Muscle of leg (tissue), 11 donors: ENCODE results near the gene RBBP8NL. TPM values are rescaled to one million over a fixed set of nuclear protein-coding genes. Genes with fewer than 3 reads are reported as not detected.
"Not testable (repeated sequence)": the region's sequence is repeated elsewhere in the genome, so short reads cannot be mapped to it uniquely, and the experiment has no call there.

Experiments used
- DNase-seq: peaks from one replicate; pipeline ENCODE4 v3.0.0; 2013
- H3K27ac ChIP-seq: one replicate; pipeline ENCODE4 v1.5.1; 2013; ENCODE audit warnings: mild to moderate bottlenecking, low read length, control low read depth
- H3K27me3 ChIP-seq: one replicate; pipeline ENCODE4 v1.6.1; 2013; ENCODE audit warnings: low read length; ENCODE audit not compliant: control insufficient read depth, insufficient read depth
- H3K36me3 ChIP-seq: one replicate; pipeline ENCODE4 v1.6.1; 2013; ENCODE audit warnings: low read length; ENCODE audit not compliant: control insufficient read depth, insufficient read depth
- H3K4me1 ChIP-seq: one replicate; pipeline ENCODE4 v1.6.1; 2013; ENCODE audit warnings: low read length; ENCODE audit not compliant: control insufficient read depth, insufficient read depth
- H3K4me3 ChIP-seq: one replicate; pipeline ENCODE4 v1.5.1; 2013; ENCODE audit warnings: low read length, control low read depth
- H3K9me3 ChIP-seq: replicated peaks from 2 replicates; pipeline ENCODE4 v1.6.1; 2013; ENCODE audit warnings: low read depth, low read length; ENCODE audit not compliant: control insufficient read depth
- WGBS: methylation state at CpG from one replicate; pipeline ENCODE4 v1.1.5; 2013; ENCODE audit warnings: missing lambda C conversion rate; ENCODE audit not compliant: insufficient coverage; 5-methylcytosine and 5-hydroxymethylcytosine counted together
- polyA plus RNA-seq, 8 donors: library from polyadenylated mRNA; unstranded; fragments of 120-200 nt; gene quantifications; one replicate each; pipeline versions ENCODE4 v1.2.1 to v1.2.3, GENCODE V29; 2013; ENCODE audit warnings: inconsistent platforms in 1 of 8, low replicate concordance in 1 of 8; ENCODE audit not compliant: insufficient read length in 8 of 8, insufficient read depth in 1 of 8
- total RNA-seq: library from RNA; stranded (reverse); fragments of 120-200 nt; gene quantifications from one replicate; pipeline ENCODE4 v1.2.4, GENCODE V29; 2013

Gene RBBP8NL
- total and polyA plus RNA-seq, 9 donors: 0.04 to 0.68 (median 0.11) TPM; not detected in 4

DNA sequence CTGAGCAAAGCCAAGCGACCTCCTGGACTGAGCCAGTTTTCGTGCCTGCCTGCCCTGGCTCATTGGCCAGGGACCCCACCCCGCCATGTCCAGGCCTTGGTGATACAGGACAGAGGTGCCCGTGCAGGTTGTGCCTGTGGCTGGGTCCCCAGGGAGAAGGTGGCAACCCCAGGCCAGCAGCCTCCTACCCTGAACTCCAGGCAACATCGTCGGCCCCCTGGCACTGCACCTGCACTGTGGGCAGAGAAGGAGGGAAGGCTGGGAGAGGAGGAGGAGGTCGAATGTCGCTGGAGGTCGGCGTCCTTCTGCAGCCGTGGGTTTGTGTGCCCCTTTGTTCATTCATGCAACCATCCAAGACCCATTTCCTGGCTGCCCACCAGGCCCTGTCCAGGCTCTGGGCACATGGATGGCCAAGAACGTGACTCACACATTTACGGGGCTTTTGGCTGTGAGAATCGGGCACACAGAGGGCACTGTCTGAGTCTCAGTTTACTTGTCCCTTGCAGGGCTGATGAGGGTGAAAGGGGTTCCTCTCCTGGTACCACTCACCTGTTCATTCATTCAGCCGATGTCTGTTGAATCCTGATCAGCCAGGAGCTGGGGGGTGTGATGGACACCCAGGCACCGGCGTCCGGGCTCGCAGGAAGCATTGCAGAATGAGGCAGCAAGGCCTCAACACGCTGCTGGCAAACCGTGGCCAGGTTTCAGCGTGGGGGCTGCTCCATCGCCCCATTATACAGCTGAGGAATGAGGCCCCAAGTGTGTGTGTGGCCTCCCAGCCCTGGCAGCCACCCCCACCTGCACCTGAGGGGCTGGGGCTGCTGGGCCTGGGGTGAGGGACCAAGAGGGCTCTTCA is 2.3 kb upstream of the RBBP8NL start:
- no peaks in the 10 kb centered on the region for H3K36me3 ChIP-seq
- no peak overlapping the region for H3K27ac ChIP-seq
- DNase-seq: no peak
- peaks cover 43% of the 10 kb centered on the region for H3K27me3 ChIP-seq
- H3K9me3 ChIP-seq: no peaks in the 10 kb centered on the region
- peaks cover 15% of the 10 kb centered on the region for H3K4me1 ChIP-seq
- 82% methylated on average over 19 of the region's 23 CpGs for WGBS
- no peak overlapping the region for H3K4me3 ChIP-seq

DNA sequence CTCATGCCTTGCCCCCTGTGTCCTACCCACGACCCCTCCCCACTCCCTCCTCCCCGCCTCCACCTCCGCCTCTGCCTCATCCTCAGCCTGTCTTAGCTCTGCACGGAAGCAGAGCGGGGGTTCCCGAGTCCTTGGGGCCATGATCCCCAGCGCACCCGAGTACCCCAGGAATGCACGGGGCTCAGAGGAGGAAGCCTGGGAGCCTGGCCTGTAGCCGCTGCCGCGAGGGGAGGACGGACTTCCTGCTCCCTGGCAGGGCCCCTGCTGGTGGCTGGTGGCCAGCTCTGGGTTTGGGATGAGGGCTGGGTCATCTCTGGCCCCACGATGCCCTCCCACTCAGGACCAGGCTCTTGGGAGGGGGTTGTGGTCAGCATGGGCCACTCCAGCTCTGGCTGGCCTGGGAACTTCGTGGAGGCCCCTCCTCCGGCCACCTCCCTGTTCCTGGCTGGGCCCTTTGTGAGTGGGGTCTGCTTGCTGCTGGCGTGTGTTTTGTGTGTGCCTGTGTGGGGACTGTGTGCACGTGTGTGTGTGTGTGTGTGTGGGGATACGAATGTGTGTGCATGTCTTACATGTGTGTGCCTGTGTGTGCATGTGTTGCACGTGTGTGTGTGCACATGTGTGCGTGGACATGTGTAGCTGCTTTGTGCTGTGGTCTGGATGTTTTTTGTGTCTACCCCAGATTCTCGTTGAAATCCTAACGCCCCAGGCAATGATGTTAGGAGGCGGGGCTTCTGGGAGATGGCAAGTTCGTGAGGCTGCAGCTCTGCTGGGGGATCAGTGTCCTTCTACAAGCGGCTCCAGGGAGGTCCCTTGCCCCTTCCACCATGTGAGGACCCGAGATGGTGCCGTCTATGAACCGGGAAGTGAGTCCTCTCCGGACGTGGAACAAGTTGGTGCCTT is 1.3 kb upstream of the RBBP8NL start:
- Histone ChIP-seq H3K9me3 (no peaks in the 10 kb centered on the region), H3K4me1 (peaks cover 12% of the 10 kb centered on the region), H3K4me3 (no peak overlapping the region), H3K27me3 (peaks cover 40% of the 10 kb centered on the region), H3K36me3 (no peaks in the 10 kb centered on the region), H3K27ac (no peak overlapping the region)
- WGBS: 39% methylated on average over 24 of the region's 31 CpGs
- DNase-seq: no peak

DNA sequence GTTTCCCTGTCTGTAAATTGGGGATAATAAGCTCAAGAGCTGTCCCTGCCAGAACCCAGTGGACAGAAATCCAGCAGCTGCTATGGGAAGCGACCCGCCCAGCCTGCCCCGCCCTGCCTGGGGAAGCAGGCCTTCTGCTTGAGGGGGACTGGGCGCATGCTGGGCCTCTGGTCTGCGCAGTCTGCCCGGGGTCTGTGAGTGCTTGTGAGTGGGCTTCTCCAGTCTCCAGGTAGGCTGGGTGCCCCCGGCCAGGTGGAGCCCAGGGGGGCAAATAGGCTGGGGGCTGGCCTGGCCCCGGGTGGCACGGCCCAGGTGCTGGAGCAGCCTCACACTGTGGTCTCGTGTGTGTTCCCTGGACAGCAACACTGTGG is 648 bp upstream of the RBBP8NL start:
- Histone ChIP-seq H3K36me3 (no peaks in the 10 kb centered on the region), H3K27ac (no peak overlapping the region), H3K4me3 (no peak overlapping the region), H3K27me3 (peaks cover 40% of the 10 kb centered on the region), H3K9me3 (no peaks in the 10 kb centered on the region), H3K4me1 (peaks cover 13% of the 10 kb centered on the region)
- DNase-seq: no peak
- 80% methylated on average over 10 of the region's 10 CpGs for WGBS

DNA sequence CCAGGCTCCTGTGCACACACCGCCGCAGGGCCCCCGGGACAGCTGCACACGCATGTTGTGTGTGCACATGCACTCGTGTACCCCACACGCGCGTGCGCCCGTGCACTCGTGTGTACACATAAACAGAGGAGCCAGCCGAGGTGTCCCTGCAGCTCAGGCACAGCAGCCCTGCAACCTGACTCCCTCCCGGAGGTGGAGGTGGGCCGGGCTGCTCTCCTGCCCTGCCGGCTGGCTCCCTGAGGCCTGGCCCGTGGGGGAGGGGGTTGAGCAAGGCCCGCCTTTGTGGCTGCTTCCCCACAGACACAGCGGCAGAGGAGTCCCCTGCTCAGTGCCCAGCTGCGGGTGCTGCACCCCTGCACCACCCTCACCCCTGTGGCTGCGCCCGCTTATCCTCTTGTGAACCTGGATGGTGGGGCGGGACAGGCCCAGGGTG is 624 bp downstream of the RBBP8NL start:
- Histone ChIP-seq H3K9me3 (no peaks in the 10 kb centered on the region), H3K36me3 (no peaks in the 10 kb centered on the region), H3K27ac (no peak overlapping the region), H3K27me3 (peaks cover 32% of the 10 kb centered on the region), H3K4me3 (no peak overlapping the region), H3K4me1 (peaks cover 13% of the 10 kb centered on the region)
- WGBS: 42% methylated on average over 19 of the region's 22 CpGs
- no peak for DNase-seq

DNA sequence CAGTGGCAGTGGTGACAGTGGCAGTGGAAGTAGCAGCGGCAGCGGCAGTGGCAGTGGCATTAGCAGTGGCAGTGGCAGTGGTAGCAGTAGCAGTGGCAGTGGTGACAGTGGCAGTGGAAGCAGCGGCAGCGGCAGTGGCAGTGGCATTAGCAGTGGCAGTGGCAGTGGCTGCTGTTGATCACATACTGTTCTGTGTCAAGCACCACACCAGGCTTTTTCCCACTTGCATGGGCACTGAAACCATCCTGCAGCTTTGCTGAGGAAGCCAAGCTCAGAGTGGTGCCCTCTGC is 1.3 kb downstream of the RBBP8NL start:
- H3K36me3 ChIP-seq, H3K27ac ChIP-seq, H3K9me3 ChIP-seq, H3K4me3 ChIP-seq, DNase-seq: not testable (repeated sequence)
- Histone ChIP-seq H3K27me3 (peaks cover 32% of the 10 kb centered on the region), H3K4me1 (peaks cover 13% of the 10 kb centered on the region)
- 100% methylated on average over 4 of the region's 4 CpGs for WGBS

DNA sequence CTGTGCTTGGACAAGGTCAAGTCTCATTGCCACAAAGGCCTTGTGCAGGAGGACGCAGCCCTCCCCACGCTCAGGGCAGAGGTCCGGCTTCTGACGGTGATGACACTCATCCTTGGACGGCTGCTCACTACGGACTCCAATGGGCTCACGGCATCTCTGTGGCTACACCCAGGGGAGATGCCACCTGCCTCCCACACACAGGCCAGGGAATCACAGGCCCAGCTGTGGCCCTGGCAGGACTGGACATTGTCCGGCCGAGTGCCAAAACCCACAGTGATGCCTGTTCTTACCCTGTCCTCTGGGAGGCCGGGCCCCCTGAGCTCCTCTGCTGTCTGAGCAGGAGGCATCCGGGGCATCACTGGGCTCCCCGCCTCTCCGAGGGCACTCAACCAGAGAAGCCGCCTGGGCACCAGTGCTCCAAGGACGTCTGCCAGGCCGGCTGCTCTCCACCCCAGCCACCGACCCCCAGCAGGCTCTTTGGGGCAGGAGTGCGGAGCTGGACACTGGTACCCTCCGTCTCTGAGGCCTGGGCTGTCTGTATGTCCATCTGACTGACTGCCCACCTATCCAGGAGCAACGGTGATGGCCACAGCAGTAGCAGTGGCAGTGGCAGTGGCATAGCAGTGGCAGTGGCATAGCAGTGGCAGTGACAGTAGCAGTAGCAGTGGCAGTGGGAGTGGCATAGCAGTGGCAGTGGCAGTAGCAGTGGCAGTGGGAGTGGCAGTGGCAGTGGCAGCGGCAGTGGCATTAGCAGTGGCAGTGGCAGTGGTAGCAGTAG is 1.9 kb downstream of the RBBP8NL start:
- no peak for DNase-seq
- Histone ChIP-seq H3K4me3 (no peak overlapping the region), H3K36me3 (no peaks in the 10 kb centered on the region), H3K27me3 (peaks cover 28% of the 10 kb centered on the region), H3K27ac (no peak overlapping the region), H3K9me3 (no peaks in the 10 kb centered on the region), H3K4me1 (peaks cover 13% of the 10 kb centered on the region)
- WGBS: 81% methylated on average over 19 of the region's 21 CpGs

DNA sequence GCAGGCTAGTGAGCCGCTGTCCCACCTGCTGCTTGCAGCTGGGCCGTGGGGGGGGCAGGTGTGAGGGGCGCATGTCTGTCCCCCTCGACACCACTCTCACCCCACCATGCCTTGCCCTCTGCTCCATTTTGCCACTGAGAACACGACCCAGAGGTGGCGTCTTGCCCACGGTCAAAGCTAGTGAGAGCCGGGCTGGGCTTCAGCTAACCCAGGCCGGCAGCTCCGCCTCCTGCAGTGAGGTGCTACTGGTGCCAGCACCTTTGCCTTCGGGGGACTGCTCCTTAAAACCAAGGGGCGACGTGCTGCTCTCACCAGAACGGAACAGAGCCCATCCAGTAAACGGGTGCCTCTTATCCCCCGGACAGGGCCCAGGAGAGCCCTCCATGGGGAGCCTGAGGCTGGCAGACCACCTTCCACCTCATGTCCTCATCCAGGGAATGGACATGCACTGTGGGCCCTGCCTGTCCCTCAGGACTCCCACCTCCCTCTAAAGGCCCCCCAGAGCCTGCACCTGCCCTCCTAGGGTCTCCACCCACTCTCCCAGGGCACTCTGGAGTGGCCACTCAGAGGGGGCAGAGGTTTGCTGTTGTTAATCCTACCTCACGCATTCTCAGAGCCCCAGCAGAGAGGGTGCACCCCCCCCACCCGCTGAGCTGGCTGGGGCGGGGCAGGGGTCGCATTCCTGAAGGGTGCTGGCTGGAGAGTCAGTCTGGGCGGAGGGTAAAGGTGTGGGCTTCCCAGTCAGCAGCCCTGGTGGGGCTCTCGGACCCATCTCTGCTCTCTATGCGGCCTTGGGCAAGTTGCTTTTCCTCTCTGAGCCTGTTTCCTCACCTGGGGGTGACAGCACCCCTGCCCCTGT is 2.9 kb downstream of the RBBP8NL start:
- Histone ChIP-seq H3K9me3 (no peaks in the 10 kb centered on the region), H3K27me3 (peaks cover 26% of the 10 kb centered on the region), H3K36me3 (no peaks in the 10 kb centered on the region), H3K4me1 (peaks cover 13% of the 10 kb centered on the region), H3K4me3 (no peak overlapping the region), H3K27ac (no peak overlapping the region)
- no peak for DNase-seq
- WGBS: 49% methylated on average over 18 of the region's 23 CpGs

DNA sequence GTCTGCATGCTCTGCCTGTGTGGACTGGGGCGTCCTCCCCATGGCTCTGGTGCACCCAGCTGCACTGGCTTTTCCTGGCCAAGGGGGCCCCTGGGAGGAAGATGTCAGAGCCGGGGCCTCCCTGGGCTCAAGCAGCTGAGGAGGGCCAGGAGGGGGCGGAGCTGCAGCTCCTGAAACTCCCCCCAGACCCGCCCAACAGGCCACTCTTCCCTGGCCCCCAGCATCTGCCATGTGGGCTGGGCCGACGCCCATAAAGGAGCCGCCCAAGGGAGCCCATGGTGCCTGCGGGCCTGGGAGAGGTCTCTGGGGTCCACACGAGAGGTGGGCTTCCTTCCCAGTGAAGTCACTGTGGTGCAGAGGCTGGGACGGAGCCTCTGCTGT is 4.0 kb downstream of the RBBP8NL start:
- DNase-seq: no peak
- Histone ChIP-seq H3K36me3 (no peaks in the 10 kb centered on the region), H3K4me3 (no peak overlapping the region), H3K27ac (no peak overlapping the region), H3K27me3 (peaks cover 19% of the 10 kb centered on the region), H3K4me1 (peaks cover 9% of the 10 kb centered on the region), H3K9me3 (no peaks in the 10 kb centered on the region)
- 28% methylated on average over 5 of the region's 10 CpGs for WGBS

DNA sequence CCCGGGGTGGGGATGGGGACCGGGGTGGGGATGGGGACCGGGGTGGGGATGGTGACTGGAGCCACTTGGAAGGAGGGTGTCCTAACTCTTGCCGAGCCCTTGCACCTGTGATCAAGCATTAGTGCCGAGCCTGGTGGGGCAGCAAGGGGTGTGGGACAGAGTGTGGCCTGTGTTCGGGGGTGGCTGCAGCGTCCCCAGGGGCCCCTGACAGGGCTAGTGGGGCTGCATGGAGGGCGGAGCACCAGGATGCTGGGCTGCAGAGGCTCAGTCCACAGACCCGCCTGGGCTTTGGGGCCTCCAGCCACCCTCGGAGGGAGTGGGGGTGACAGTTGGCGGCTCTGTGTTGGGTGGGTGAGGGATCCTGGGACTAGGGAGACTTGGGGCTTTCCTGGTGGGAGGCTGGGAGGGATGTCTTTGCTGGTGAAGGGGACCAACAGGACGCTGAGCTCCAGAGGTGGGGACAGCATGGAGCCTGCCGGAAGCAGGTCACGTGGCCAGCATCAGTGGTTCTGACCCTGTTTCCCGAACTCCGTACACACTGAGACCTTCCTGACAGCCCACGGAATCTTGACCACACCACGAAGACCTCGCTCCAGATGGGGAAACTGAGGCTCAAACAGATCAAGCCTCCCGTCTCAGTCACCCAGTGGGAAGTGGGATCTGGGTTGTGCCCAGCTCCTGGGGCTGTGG is 4.6 kb downstream of the RBBP8NL start:
- no peak for DNase-seq
- Histone ChIP-seq H3K4me3 (no peak overlapping the region), H3K9me3 (no peaks in the 10 kb centered on the region), H3K4me1 (peaks cover 4% of the 10 kb centered on the region), H3K36me3 (no peaks in the 10 kb centered on the region), H3K27me3 (peaks cover 19% of the 10 kb centered on the region), H3K27ac (no peak overlapping the region)
- WGBS: 87% methylated on average over 20 of the region's 20 CpGs
